HFF-Myc (cell line): ENCODE data around the gene CYP24A1.
A peak's percentile ranks its signal among the peaks of the same experiment; 100 is the strongest.

Experiments used
- DNase-seq: peaks from one replicate; pipeline ENCODE4 v3.0.0-alpha.2; 2011; ENCODE audit warnings: low read depth; ENCODE audit errors: extremely low read depth
- H3K4me3 ChIP-seq: replicated peaks from 2 replicates; pipeline ENCODE4 v1.5.1; 2011; ENCODE audit warnings: low read depth, mild to moderate bottlenecking, control low read depth, low read length
- CTCF ChIP-seq: IDR thresholded peaks from 2 replicates; pipeline ENCODE4 v1.5.1; 2012; ENCODE audit warnings: mild to moderate bottlenecking, low read depth, low read length, control low read depth; ENCODE audit errors: missing control alignments

The CYP24A1 gene

DNA sequence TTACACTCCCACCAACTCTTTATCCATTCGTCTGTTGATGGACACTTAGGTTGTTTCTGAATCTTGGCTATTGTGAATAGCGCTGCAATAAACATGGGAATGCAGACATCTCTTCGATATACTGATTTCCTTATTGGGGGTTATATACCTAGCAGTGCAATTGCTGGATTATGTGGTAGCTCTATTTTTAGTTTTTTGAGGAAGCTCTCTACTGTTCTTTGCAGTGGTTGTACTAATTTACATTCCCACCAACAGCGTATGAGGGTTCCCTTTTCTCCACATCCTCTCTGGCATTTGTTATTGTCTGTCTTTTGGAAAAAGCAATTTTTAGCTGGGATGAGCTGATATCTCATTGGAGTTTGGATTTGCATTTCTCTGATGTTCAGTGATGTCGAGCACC, 29.5 kb upstream of the CYP24A1 start:
- no peak for DNase-seq
- no peak overlapping the region for H3K4me3 ChIP-seq

DNA sequence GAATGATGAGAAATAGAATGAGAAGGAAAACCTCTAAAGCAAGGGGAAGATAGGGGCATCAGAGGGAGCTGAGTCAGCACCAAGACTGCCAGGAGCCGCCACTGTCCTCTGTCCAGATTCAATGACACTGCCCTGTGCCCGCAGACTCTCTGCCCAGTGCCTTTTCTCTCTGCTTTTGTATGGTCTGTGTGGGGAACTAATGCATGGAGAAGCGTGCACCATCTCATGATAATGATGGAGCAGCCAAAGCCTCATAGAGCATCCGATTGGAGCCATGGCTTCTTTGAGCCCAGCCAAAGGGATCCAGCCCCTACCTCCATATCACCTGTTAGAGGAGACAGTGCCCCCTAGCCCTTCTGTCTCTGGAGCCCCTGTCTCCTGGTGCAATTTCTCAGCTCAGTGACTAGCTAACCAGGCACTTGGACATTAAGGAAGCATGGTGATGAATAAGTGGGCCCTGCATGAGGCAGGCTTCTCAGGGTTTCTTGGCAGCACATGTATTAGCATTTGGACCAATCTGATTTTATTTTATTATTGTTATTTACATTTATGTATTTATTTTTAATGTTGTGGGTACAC, 27.6 kb upstream of the CYP24A1 start:
- no peak for DNase-seq
- no peak for TF ChIP-seq CTCF
- H3K4me3 ChIP-seq = no peak overlapping the region

More for the DNA sequence above, 29.5 kb upstream of the CYP24A1 start:
- TF ChIP-seq CTCF = no peak

- no peak for DNase-seq
- H3K4me3 ChIP-seq = no peak overlapping the region
- no peak for TF ChIP-seq CTCF
Observed at GRCh38 chr20:54200487-54201267, 26.9 kb upstream of the CYP24A1 start.

GRCh38 chr20:54199721-54200176, 26.0 kb upstream of the CYP24A1 start:
- H3K4me3 ChIP-seq = no peak overlapping the region
- DNase-seq = peak; percentile 63
- peak; percentile 93 for TF ChIP-seq CTCF

DNA sequence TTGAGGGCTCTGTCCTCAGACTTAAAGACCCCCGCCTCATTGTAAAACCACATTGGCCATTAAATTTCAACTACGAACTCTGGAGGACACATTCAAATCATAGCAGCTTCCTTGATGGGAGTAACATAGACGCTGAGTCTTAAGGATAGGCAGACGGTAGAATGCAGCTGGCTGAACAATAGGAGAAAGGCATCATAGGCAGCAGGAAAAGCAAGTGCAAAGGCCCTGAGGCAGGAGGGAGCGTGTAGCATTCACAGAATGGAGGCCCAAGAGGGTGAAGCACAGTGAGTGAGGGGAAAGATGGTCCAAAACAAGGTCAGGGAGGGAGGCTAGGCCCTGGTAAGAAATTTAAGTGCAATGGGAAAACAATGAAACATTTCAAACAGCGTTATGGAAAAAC, 25.5 kb upstream of the CYP24A1 start:
- no peak overlapping the region for H3K4me3 ChIP-seq
- TF ChIP-seq CTCF = no peak
- DNase-seq = no peak

DNA sequence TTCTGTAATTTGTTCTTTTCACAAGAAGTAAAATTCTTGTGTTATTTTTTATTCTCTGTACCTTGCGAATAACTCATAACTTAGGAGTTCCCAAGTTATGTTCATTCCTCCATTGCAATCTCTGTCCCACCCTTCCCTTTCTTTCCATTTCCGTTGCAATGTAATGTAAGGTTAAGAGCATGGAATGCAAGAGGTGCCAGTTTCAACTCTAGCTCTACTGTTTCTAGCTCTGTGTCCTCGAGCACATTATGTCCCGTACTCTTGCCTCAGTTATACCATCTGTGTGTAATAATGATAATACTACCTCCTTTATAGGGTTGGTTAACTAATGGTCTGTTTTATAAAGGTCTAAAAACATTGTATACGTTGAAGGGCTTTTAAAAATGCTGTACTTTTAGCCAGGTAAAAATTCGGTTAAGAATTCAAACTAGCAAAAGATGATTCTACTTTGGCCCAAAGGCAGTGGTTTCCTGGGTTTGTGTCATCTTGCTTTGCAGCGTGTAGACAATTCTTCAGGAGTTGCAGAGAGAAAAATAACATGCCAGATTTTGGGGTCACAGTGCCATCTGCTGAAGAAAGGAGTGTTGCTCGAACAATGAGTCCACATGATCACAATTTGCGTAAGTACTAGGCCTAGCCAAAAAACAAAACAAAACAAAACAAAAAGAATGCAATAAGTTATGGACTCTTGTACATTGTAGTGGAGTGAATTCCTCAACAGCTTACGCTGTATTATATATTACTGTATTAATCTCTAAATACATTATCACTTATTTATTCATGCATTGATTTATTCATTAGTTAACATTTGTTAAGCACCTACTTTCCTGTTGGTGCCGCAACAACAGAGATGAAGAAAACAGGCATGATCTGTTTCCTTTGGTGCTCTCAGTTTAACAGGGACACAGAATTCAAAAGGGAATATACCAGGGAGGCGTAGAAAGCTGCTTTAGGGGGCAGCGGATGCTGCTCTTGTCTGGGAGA, 24.1 kb upstream of the CYP24A1 start:
- no peak overlapping the region for H3K4me3 ChIP-seq
- peak; percentile 41 for TF ChIP-seq CTCF
- DNase-seq = peak; percentile 56
